Fibroblast of the aortic adventitia (primary cell): ENCODE data around the gene FST. TPM values are rescaled to one million over a fixed set of nuclear protein-coding genes. Genes with fewer than 3 reads are reported as not detected.

Source experiments
- DNase-seq: peaks from one replicate; pipeline ENCODE4 v3.0.0-alpha.2; 2010; ENCODE audit warnings: low read depth
- H3K4me3 ChIP-seq: 2 replicates; pipeline ENCODE4 v1.5.1; 2011; ENCODE audit warnings: low read depth, mild to moderate bottlenecking, control low read depth, low read length, moderate library complexity
- total RNA-seq: library from RNA; depleted of rRNA; stranded (reverse); fragments of >200 nt; gene quantifications from 2 replicates; pipeline ENCODE4 v1.2.3, GENCODE V29; 2012; ENCODE audit warnings: low replicate concordance
- TF ChIP-seq, protein P1 (sequence below): IDR thresholded peaks from 2 replicates; pipeline ENCODE4 v1.5.1; 2011; ENCODE audit warnings: mild to moderate bottlenecking, low read length, control low read depth, inconsistent platforms; ENCODE audit not compliant: insufficient read depth

FST gene
- total RNA-seq, 1 donor: 104 TPM

DNA sequence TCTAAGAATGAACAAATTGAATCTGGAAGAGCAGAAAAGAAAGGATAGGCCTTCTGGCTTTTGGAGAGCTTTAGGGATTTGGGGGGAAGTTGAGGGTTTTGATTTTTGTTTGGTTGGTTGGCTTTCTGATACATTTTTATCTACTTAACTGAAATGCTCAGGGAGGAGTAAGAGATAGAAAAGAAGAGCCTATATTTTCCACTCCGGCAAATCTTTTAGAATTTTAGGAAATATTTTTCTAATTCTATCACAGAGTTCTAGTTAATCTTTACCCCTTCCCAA is 25.8 kb upstream of the FST start:
- H3K4me3 ChIP-seq: no peak overlapping the region
- DNase-seq: no peak
- TF ChIP-seq, protein P1, sequence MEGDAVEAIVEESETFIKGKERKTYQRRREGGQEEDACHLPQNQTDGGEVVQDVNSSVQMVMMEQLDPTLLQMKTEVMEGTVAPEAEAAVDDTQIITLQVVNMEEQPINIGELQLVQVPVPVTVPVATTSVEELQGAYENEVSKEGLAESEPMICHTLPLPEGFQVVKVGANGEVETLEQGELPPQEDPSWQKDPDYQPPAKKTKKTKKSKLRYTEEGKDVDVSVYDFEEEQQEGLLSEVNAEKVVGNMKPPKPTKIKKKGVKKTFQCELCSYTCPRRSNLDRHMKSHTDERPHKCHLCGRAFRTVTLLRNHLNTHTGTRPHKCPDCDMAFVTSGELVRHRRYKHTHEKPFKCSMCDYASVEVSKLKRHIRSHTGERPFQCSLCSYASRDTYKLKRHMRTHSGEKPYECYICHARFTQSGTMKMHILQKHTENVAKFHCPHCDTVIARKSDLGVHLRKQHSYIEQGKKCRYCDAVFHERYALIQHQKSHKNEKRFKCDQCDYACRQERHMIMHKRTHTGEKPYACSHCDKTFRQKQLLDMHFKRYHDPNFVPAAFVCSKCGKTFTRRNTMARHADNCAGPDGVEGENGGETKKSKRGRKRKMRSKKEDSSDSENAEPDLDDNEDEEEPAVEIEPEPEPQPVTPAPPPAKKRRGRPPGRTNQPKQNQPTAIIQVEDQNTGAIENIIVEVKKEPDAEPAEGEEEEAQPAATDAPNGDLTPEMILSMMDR: no peak

DNA sequence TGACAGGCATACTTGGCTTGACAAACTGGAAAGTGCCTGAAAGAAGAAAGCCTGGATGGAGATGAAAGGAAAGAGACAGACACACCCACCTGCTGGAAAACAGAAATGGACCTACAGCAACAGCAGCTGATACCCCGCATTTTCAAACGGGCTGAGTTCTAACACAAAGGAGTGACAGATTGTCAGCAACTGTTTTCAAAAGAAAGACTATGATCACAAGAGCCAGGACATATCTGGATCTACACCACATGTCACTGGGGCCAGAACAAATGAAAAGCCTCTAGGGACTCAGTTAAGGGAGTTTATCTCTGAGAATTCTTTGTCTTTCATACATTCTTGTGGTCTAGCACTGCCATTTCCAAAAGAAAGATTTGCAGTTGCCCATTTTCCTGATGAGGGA is 24.1 kb upstream of the FST start:
- TF ChIP-seq, protein P1: no peak
- no peak for DNase-seq
- H3K4me3 ChIP-seq: no peak overlapping the region

DNA sequence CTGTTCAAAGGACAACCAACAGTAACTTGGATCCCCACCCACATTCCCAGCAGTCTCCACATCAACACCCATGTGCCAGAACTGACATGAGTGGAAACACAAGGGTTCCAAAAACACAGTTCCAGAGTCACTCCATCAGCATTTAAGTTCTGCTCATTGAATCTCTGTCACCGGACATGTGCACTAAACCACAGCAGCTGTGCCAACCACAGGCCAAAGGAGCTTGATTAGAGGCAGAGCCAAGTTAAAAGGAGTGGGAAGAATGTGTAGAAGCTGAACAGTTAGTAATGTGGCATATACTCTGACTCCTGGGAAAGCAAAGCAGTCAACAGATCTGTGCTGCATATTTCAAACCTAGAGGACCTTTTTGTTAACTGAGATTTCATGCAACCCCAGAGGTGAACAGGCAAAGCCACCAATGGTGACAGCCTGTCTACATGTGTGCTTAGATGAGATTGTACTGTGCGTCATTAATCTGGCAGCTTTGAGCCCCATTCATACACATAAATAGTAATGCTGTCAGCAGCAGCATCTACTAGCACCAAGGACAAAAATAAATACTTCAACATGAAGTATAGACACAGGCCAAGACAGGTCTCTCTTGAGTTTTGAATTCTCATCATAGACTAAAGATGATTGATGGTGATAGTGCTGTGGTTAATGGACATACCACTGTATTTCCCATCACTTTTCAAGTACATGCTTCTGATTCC is 16.4 kb upstream of the FST start:
- no peak overlapping the region for H3K4me3 ChIP-seq
- DNase-seq: no peak
- TF ChIP-seq, protein P1: no peak

DNA sequence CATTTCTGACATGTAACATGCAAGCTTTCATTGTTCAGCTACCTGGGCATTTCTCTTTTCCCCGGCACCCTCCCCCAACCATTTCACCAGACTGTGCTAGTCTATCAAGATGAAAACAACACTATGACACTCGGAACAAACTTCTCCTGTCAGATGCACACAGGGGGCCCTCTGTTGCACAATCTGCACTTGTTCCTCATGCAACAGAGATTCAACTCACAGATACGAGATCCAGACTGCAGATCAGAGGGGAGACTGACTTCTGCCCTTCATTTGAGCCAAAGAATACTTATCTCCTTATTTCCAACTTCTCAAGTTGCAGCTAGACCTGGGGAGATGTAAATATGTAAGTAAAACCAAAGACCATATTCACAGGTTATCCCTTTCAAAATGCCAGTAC is 15.7 kb upstream of the FST start:
- no peak for DNase-seq
- TF ChIP-seq, protein P1: no peak
- no peak overlapping the region for H3K4me3 ChIP-seq

DNA sequence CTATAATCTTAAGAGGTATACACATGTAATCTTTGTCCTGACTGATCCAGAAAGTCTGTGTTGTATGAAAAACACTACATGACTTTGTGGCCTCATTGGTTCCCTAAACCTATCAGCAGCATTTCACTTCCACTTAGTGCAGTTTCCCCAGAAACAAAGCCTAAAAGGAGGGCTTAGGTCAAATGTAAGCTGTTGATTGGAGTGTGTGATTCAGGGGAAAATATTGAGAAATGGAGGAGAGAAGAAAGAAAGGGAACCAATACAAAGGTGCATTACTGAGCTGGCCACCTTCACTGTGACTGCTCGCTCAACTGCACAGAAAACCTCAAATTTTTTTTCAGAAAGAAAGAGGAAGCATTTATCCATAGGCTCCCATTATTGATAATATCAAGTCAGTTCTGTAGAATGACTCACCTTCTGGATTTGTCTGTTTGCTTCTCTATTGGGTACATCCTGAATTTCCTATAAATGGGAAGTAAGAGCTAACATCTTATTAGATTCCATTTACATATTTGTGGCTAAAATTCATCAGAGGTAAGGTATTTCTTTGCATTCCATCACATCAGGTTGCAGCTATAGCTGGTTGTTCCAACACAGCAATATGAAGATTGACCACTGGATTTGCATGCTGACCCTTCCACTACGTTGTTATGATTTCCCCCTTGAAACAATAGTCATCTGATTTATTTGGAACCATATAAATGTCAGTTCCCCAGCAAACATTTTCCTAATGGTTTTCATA is 10.3 kb upstream of the FST start:
- peak; percentile 47 for DNase-seq
- TF ChIP-seq, protein P1: no peak
- no peak overlapping the region for H3K4me3 ChIP-seq

DNA sequence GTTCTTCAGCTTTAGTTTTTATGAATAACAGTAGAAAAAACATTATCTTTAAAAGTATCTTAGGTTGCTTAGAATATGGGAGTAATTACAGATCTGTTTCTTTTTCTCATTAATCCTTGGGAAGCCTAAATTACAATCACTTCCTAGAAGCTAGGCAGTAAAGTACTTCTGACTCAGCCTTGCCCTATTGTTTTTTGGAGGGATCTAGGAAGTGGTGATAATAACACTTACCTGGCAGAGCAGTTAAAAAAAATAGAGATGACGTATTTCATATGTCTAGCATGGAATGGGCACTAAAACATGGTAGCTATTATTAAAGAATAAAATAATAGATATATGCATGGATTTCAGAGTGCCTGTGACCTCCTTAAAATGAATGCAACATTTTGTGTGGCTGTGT is 8.2 kb upstream of the FST start:
- TF ChIP-seq, protein P1: no peak
- no peak for DNase-seq
- H3K4me3 ChIP-seq: no peak overlapping the region
